HEK293 (cell line): ENCODE data around the gene ATXN1L.

Experiments used
- CTCF ChIA-PET: fragments of 350-600 bp; formaldehyde crosslinking; extraction: SDS; loops from one replicate; lab custom pipeline; 2021; ENCODE audit warnings: antibody characterized with exemption; lab: Yijun Ruan, JAX
- POLR2A ChIA-PET: fragments of 300-600 bp; formaldehyde crosslinking; extraction: SDS; loops from one replicate; lab custom pipeline; 2020; ENCODE audit warnings: antibody characterized with exemption, inconsistent platforms; lab: Yijun Ruan, JAX
- H3K27ac ChIP-seq: fragments of 200-500 bp; sonication (Bioruptor generic); 2 replicates; pipeline ENCODE4 v1.5.1; 2014; ENCODE audit warnings: low read depth, low read length, control low read depth, inconsistent platforms; ENCODE audit errors: extremely low read depth
- H3K36me3 ChIP-seq, 2 experiments: fragments of 200-500 bp in 1 of 2; sonication (Bioruptor generic) in 1 of 2; 1 replicate in 1 of 2; 2 replicates in 1 of 2; pipeline ENCODE4 v1.5.1; 2014 to 2017; ENCODE audit warnings: inconsistent platforms in 2 of 2, low read length in 2 of 2; ENCODE audit not compliant: control insufficient read depth in 2 of 2, insufficient read depth in 1 of 2
- H3K4me1 ChIP-seq: fragments of 200-500 bp; sonication (Bioruptor generic); 2 replicates; pipeline ENCODE4 v1.5.1; 2014; ENCODE audit warnings: mild to moderate bottlenecking, low read length, inconsistent platforms; ENCODE audit not compliant: control insufficient read depth, insufficient read depth
- H3K4me3 ChIP-seq: 2 replicates; pipeline ENCODE4 v1.5.1; 2011; ENCODE audit warnings: low read depth, mild to moderate bottlenecking, control low read depth, low read length, moderate library complexity
- H3K9me3 ChIP-seq: fragments of 200-500 bp; sonication (Bioruptor generic); 2 replicates; pipeline ENCODE4 v1.5.1; 2014; ENCODE audit warnings: low read depth, low read length, inconsistent platforms; ENCODE audit not compliant: control insufficient read depth, insufficient read depth
- BCL11B ChIP-seq: fragments of 450-650 bp; formaldehyde crosslinking; IDR thresholded peaks from 2 replicates; pipeline ENCODE4 v1.5.1; 2016; ENCODE audit warnings: low read depth, missing biosample characterization, missing genetic modification characterization
- FEZF1 ChIP-seq: fragments of 450-650 bp; formaldehyde crosslinking; IDR thresholded peaks from 2 replicates; pipeline ENCODE4 v1.5.1; 2016; ENCODE audit warnings: missing biosample characterization, missing genetic modification characterization
- PRDM4 ChIP-seq: fragments of 450-650 bp; formaldehyde crosslinking; IDR thresholded peaks from 2 replicates; pipeline ENCODE4 v1.5.1; 2017; ENCODE audit warnings: missing biosample characterization, missing genetic modification characterization
- RBAK ChIP-seq: fragments of 450-650 bp; formaldehyde crosslinking; IDR thresholded peaks from 2 replicates; pipeline ENCODE4 v1.5.1; 2016; ENCODE audit warnings: missing biosample characterization, missing genetic modification characterization
- ZBTB10 ChIP-seq: fragments of 450-650 bp; formaldehyde crosslinking; IDR thresholded peaks from 2 replicates; pipeline ENCODE4 v1.5.1; 2016; ENCODE audit warnings: missing biosample characterization, missing genetic modification characterization
- ZBTB8A ChIP-seq: fragments of 450-650 bp; formaldehyde crosslinking; IDR thresholded peaks from 2 replicates; pipeline ENCODE4 v1.5.1; 2016; ENCODE audit warnings: missing biosample characterization, missing genetic modification characterization
- ZIC2 ChIP-seq: fragments of 450-650 bp; formaldehyde crosslinking; IDR thresholded peaks from 2 replicates; pipeline ENCODE4 v1.5.1; 2016; ENCODE audit warnings: missing biosample characterization, missing genetic modification characterization
- ZNF138 ChIP-seq: fragments of 450-650 bp; formaldehyde crosslinking; IDR thresholded peaks from 2 replicates; pipeline ENCODE4 v1.5.1; 2016; ENCODE audit warnings: missing biosample characterization, missing genetic modification characterization, borderline replicate concordance
- ZNF174 ChIP-seq: fragments of 450-650 bp; formaldehyde crosslinking; IDR thresholded peaks from 2 replicates; pipeline ENCODE4 v1.5.0; 2017; ENCODE audit warnings: missing biosample characterization, mild to moderate bottlenecking, missing genetic modification characterization
- ZNF211 ChIP-seq: fragments of 450-650 bp; formaldehyde crosslinking; IDR thresholded peaks from 2 replicates; pipeline ENCODE4 v1.5.1; 2016; ENCODE audit warnings: low read depth, missing biosample characterization, missing genetic modification characterization
- ZNF221 ChIP-seq: fragments of 450-650 bp; formaldehyde crosslinking; IDR thresholded peaks from 2 replicates; pipeline ENCODE4 v1.5.1; 2017; ENCODE audit warnings: missing biosample characterization, missing genetic modification characterization, borderline replicate concordance
- ZNF350 ChIP-seq: fragments of 450-650 bp; formaldehyde crosslinking; IDR thresholded peaks from 2 replicates; pipeline ENCODE4 v1.5.0; 2017; ENCODE audit warnings: missing biosample characterization, mild to moderate bottlenecking, missing genetic modification characterization
- ZNF404 ChIP-seq: fragments of 450-650 bp; formaldehyde crosslinking; IDR thresholded peaks from 2 replicates; pipeline ENCODE4 v1.5.1; 2017; ENCODE audit warnings: missing biosample characterization, missing genetic modification characterization
- ZNF416 ChIP-seq: fragments of 450-650 bp; formaldehyde crosslinking; IDR thresholded peaks from 2 replicates; pipeline ENCODE4 v1.5.1; 2016; ENCODE audit warnings: missing biosample characterization, missing genetic modification characterization
- ZNF423 ChIP-seq: fragments of 450-650 bp; formaldehyde crosslinking; IDR thresholded peaks from 2 replicates; pipeline ENCODE4 v1.5.1; 2016; ENCODE audit warnings: missing biosample characterization, missing genetic modification characterization
- ZNF513 ChIP-seq: fragments of 450-650 bp; IDR thresholded peaks from 2 replicates; pipeline ENCODE4 v1.5.1; 2018; ENCODE audit warnings: missing biosample characterization, missing genetic modification characterization
- ZNF544 ChIP-seq: fragments of 450-650 bp; formaldehyde crosslinking; IDR thresholded peaks from 2 replicates; pipeline ENCODE4 v1.5.0; 2017; ENCODE audit warnings: missing biosample characterization, missing genetic modification characterization
- ZNF555 ChIP-seq: fragments of 450-650 bp; formaldehyde crosslinking; conservative IDR thresholded peaks from 2 replicates; pipeline ENCODE4 v1.5.1; 2017; ENCODE audit warnings: missing biosample characterization, mild to moderate bottlenecking, missing genetic modification characterization, inconsistent platforms
- ZNF585B ChIP-seq: fragments of 450-650 bp; formaldehyde crosslinking; IDR thresholded peaks from 2 replicates; pipeline ENCODE4 v1.5.1; 2016; ENCODE audit warnings: missing biosample characterization, missing genetic modification characterization
- ZNF621 ChIP-seq: fragments of 450-650 bp; formaldehyde crosslinking; IDR thresholded peaks from 2 replicates; pipeline ENCODE4 v1.5.1; 2017; ENCODE audit warnings: missing biosample characterization, missing genetic modification characterization
- ZNF658 ChIP-seq: fragments of 450-650 bp; formaldehyde crosslinking; IDR thresholded peaks from 2 replicates; pipeline ENCODE4; 2016; ENCODE audit warnings: missing biosample characterization, missing genetic modification characterization
- ZNF776 ChIP-seq: fragments of 450-650 bp; formaldehyde crosslinking; IDR thresholded peaks from 2 replicates; pipeline ENCODE4 v1.5.0; 2017; ENCODE audit warnings: missing biosample characterization, missing genetic modification characterization, borderline replicate concordance
- ZSCAN5A ChIP-seq: fragments of 450-650 bp; formaldehyde crosslinking; IDR thresholded peaks from 2 replicates; pipeline ENCODE4 v1.5.1; 2016; ENCODE audit warnings: missing biosample characterization, missing genetic modification characterization

The ATXN1L gene

GRCh38 chr16:71853413-71853812 lies 7.6 kb downstream of the ATXN1L start (continued):
- no peak for TF ChIP-seq ZNF776 (tag by site-specific recombination)
- no peak for TF ChIP-seq ZNF621 (tag by site-specific recombination)
- TF ChIP-seq ZBTB8A (tag by site-specific recombination): no peak
- no peak for TF ChIP-seq RBAK
- TF ChIP-seq PRDM4 (tag by site-specific recombination): no peak
- no peak for TF ChIP-seq ZNF174 (tag by site-specific recombination)
- TF ChIP-seq, all 188 proteins: peak for 0

- Histone ChIP-seq H3K27ac (no peak overlapping the region), H3K4me1 (no peaks in the 10 kb centered on the region), H3K9me3 (no peaks in the 10 kb centered on the region), H3K4me3 (no peak overlapping the region), H3K36me3 (peaks cover 11 to 79% of the 10 kb centered on the region in 2 experiments; a peak in 2 of 3 replicates)
- ChIA-PET CTCF (interaction anchor here (0.7 kb wide), 1 partner anchor 28 kb away, joined by 4 read pairs; no protein-coding TSS in a partner anchor), POLR2A (no interaction called here)
- TF ChIP-seq ZBTB10 (no peak), RBAK (no peak), ZNF423 (tag by site-specific recombination) (no peak), ZNF513 (tag by site-specific recombination) (no peak), ZNF621 (tag by site-specific recombination) (no peak), FEZF1 (tag by site-specific recombination) (no peak), ZNF350 (tag by site-specific recombination) (no peak), ZNF658 (tag by site-specific recombination) (no peak), ZIC2 (tag by site-specific recombination) (no peak), ZNF211 (tag by site-specific recombination) (no peak)
Observed at GRCh38 chr16:71854369-71854948, 8.7 kb downstream of the ATXN1L start.

GRCh38 chr16:71855937-71856662 lies 10.3 kb downstream of the ATXN1L start:
- CTCF ChIA-PET: interaction anchor here (0.6 to 4.3 kb wide), 2 partner anchors 26 to 36 kb away, joined by 5 to 22 read pairs; partner anchors contain the start of gene ZNF821
- Histone ChIP-seq H3K36me3 (peaks cover 6 to 76% of the 10 kb centered on the region in 2 experiments; a peak in 2 of 3 replicates), H3K27ac (no peak overlapping the region), H3K4me1 (no peaks in the 10 kb centered on the region), H3K9me3 (no peaks in the 10 kb centered on the region), H3K4me3 (no peak overlapping the region)
- POLR2A ChIA-PET: no interaction called here
- no peak for TF ChIP-seq ZNF404 (tag by site-specific recombination)
- TF ChIP-seq ZNF138 (tag by site-specific recombination): no peak
- no peak for TF ChIP-seq ZNF221 (tag by site-specific recombination)
- TF ChIP-seq BCL11B (tag by site-specific recombination): no peak
- TF ChIP-seq RBAK: no peak
- TF ChIP-seq ZSCAN5A: no peak
- no peak for TF ChIP-seq ZNF544 (tag by site-specific recombination)
- TF ChIP-seq ZNF555 (tag by site-specific recombination): no peak
- no peak for TF ChIP-seq ZNF585B (tag by site-specific recombination)
- TF ChIP-seq ZNF416: no peak
